Measurements from ENCODE around the gene ALDH16A1. TPM values are rescaled to one million over a fixed set of nuclear protein-coding genes. Genes with fewer than 3 reads are reported as not detected.
A peak's percentile ranks its signal among the peaks of the same experiment; 100 is the strongest.

ALDH16A1 gene
- total and polyA plus RNA-seq, 2 donors (not counting 1 experiment from before 2014, with no cell fraction given), result 65.8 to 105 TPM

GRCh38 chr19:49491804-49492572 lies 39.0 kb downstream of the ALDH16A1 start:
- Mint-ChIP-seq H3K9me3 (ENCODE audit: insufficient read depth) (no peaks in the 10 kb centered on the region), H3K27me3 (no peaks in the 10 kb centered on the region), H3K27ac (peak overlapping the region; percentile 81), H3K4me3 (peak overlapping the region; percentile 10), H3K4me1 (peaks cover 63% of the 10 kb centered on the region)
- POLR2A ChIA-PET, result interaction anchor here (0.6 kb wide), 2 partner anchors 8 to 23 kb away, joined by 3 to 4 read pairs; no protein-coding TSS in a partner anchor
- DNase-seq (peak; percentile 35), ATAC-seq (ENCODE audit: low read depth) (no peak)
- CTCF ChIA-PET, result interaction anchor here (0.7 to 1.1 kb wide), 2 partner anchors 11 to 22 kb away, joined by 3 to 4 read pairs; no protein-coding TSS in a partner anchor
- 90% methylated on average over 5 of the region's 7 CpGs for WGBS (ENCODE audit: insufficient coverage)
- H3K9ac ChIP-seq (ENCODE audit: low read length), result no peak overlapping the region
- no peaks in the 10 kb centered on the region for H3K27me3 ChIP-seq (replicated peaks in 1 of 4; ENCODE audit: control extremely low read depth in 1 of 4, control insufficient read depth in 3 of 4, insufficient read depth in 4 of 4, low read length in 3 of 4)
- no peak overlapping the region for H3K4me3 ChIP-seq (ENCODE audit: control extremely low read depth in 1 of 5, extremely low read depth in 1 of 5, insufficient read depth in 1 of 5, low read depth in 2 of 5, low read length in 4 of 5)
- H3K4me1 ChIP-seq (ENCODE audit: control insufficient read depth in 2 of 2, insufficient read depth in 2 of 2, low read length in 2 of 2), result peaks cover 15 to 46% of the 10 kb centered on the region in 2 donors
- peak overlapping the region in 1 of 2 donors; percentile 39 for H3K27ac ChIP-seq (ENCODE audit: low read length in 2 of 2)
- peaks cover 41% of the 10 kb centered on the region for H3K79me2 ChIP-seq (ENCODE audit: control insufficient read depth, insufficient read depth, low read length)
- peaks cover 10 to 44% of the 10 kb centered on the region in 2 experiments for H3K36me3 ChIP-seq (replicated peaks in 1 of 2; ENCODE audit: control extremely low read depth in 1 of 2, control insufficient read depth in 1 of 2, extremely low read depth in 1 of 2, insufficient read depth in 2 of 2, low read length in 1 of 2)
- no peak overlapping the region for H2AFZ ChIP-seq (ENCODE audit: insufficient read depth, low read depth, low read length, poor library complexity, severe bottlenecking)
- intact Hi-C loops (cut with micrococcal nuclease), result no loop called here
- TF ChIP-seq CTCF (IDR thresholded peaks at IDR 0.05) (no peak), EZH2 (IDR thresholded peaks at IDR 0.05; ENCODE audit: borderline replicate concordance, insufficient read depth, low read depth, low read length, poor library complexity, severe bottlenecking) (no peak)
- H3K9me3 ChIP-seq (ENCODE audit: control extremely low read depth in 1 of 3, control insufficient read depth in 2 of 3, insufficient read depth in 1 of 3, low read length in 2 of 3), result peaks cover 0 to 5% (median 0%) of the 10 kb centered on the region in 3 donors
- H4K20me1 ChIP-seq (ENCODE audit: control insufficient read depth, insufficient read depth, low read length, poor library complexity, severe bottlenecking), result peaks cover 45% of the 10 kb centered on the region
- no peak overlapping the region for H3K4me2 ChIP-seq (replicated peaks; ENCODE audit: low read depth, low read length, poor library complexity, severe bottlenecking)

Data from B cell (primary cell).